Dermis microvascular lymphatic vessel endothelial cell (primary cell): ENCODE measurements around the gene MAL. TPM values are rescaled to one million over a fixed set of nuclear protein-coding genes. Genes with fewer than 3 reads are reported as not detected.
A peak's percentile ranks its signal among the peaks of the same experiment; 100 is the strongest.

Experiments used
- DNase-seq, 2 donors: peaks; one replicate each; pipeline versions ENCODE4 v3.0.0 to v3.0.0-alpha.2; 2010; ENCODE audit warnings: low read depth in 2 of 2
- total RNA-seq: library from RNA; depleted of rRNA; stranded (reverse); fragments of >200 nt; gene quantifications from 2 replicates; pipeline ENCODE4 v1.2.1, GENCODE V29; 2014

Gene MAL
- total RNA-seq, 1 donor from 2014 or later = not detected

DNA sequence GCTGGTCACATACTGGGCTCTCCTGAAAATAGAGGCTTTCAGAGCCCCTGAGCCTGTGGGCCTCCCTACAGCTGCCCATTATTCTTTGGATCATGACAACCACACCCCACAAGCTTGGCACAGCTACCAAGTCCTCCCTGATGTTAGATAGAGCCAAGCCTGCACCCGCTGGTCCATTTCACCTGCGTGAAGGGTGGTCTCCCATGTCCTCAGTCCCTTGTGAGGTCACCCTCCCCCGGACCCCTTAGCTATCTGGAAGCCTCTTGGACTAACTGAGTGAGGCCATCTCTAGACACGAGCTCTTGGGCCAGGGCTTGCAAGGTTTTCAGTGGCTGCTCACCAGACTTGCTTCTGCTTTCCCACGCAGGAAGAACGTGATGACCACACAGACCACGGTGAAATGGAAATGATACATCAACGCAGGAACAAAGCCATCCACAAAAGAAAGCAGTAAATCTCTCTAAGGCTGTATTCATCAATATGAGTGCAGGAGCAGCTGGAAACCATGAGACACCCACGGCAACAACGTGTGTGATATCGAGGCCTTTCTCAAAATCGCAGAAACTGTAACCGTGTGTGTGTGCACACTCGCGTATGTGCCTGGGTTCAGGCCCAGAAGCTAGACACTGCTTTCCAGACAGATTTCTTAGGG is 10.1 kb upstream of the MAL start:
- DNase-seq = no peak

DNA sequence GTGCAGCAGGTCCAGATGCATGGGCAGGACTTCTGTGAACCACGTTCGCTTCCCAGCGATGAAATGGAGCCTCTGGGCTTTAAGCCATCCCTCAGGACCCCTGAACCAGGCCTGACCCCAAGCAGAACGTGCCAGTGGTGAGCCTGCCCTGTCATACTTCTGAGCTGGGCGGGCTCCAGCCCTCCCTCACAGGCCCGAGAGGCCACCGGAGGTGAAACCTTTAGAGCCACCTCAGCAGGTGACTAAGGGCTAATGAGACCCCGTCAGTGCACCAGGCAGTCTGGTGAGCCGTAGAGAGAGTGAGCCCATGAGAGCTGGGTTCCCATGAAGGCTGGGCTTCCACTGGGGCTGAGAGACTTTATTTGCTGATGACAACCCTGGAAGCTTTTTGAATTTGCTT is 8.9 kb upstream of the MAL start:
- no peak for DNase-seq

DNA sequence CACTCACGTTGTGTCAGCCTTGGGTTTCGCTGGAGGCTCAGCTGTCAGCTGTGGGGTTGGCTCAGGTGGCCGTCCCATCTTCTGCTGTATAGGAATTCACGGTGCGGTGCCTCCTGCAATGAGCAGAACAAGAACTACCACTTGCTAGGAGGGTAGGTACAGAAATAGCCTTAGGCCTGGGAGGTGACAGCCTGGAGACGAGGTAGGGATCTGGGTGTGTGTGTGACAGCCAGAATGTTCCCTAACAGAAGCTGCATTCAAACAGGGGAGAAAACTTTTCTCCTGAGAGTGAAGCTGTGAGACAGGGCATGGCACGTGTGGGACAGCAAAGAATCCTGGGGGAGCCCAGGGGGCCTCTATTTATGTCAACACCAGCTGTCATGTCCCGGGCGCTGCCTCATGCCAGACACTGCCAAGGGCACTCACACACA is 8.4 kb upstream of the MAL start:
- DNase-seq = no peak

DNA sequence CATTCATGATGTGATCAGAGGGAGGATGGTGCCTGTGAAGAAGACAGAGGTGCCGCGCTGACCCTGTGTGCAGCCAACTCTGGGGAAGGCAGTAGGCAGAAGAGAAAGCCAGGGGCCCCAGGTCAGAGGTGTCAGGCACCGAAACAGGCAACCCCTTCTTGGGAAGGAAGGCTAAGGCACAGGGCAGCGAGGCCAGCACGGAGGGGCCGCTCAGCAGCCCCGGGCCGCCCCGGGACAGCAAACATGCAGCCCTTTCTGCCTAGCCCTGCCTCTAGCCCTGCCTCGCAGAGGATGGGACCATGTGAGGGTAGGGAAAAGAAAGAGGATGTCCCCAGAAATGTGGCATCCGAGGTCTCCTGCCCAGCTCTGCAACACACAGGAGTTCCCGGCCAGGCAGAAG is 7.7 kb upstream of the MAL start:
- no peak for DNase-seq

DNA sequence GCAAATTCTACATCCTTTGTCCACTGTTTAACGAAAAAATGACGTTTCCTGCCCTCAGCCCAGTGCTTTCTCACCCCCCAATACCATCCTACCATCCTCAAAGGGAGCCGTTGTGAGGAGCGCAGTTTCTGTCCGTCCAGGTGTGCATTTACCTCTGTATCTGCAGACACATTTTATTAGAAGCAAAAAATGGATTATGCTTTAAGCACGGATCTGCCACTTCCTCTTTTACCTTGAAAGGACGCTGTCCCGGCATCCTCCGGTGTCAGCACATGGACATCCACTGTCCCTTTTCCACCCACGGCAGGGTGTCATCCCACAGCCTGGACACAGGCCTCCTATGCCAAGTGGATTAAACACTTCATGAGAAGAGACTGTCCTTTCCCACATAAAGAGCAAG is 7.2 kb upstream of the MAL start:
- no peak for DNase-seq

DNA sequence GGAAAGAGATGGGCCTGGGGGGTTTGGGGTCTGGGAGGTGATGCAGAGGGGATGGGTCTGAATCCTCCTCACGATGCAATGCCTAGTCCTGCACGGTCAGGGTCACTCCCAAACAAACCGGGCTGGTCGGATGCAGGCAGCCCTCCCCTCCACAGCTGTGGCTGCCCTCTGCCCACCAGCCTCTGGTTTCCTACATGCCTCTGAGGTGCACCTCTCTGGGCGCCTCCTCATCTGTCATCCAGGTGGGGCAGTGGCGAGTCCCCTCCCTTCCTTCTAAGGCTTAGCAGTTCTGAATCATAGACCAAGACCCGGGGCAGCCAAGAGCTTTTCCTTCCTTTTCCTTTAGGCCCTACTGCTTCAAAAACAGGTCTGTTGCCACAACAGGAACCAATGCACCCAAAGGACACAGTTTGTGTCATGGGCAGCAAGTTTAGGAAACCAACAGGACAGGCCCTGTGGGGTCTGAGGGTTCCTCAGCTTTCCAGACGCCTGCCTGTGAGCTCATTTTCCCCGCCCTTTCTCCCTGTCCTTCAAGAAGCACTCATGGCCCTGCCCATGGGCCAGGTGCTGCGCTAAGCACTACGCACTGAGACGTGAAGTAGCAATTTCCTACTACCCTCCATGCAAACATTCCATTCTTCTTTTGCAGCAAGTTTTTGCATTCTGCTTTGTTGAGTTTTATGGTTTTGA is 6.5 kb upstream of the MAL start:
- no peak for DNase-seq

DNA sequence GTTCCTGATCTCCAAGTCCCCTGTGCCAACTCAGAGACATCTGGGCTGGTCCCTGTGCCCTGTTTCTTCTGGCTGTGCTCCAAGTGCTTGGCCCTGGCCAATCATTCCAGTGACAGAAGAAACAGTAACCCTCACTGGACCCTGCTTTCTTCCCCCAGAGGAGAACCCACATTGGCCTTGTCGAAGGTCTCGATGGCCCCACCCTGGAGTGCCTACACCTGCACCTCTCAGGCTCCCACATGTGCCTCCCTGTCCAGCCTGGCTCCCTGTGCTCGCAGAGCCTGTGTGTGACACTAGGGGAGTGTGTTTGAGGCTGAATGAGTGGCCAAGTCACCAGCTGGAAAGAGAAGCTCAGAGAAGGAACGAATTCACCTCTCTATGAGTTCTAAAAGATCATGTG is 5.9 kb upstream of the MAL start:
- no peak for DNase-seq

DNA sequence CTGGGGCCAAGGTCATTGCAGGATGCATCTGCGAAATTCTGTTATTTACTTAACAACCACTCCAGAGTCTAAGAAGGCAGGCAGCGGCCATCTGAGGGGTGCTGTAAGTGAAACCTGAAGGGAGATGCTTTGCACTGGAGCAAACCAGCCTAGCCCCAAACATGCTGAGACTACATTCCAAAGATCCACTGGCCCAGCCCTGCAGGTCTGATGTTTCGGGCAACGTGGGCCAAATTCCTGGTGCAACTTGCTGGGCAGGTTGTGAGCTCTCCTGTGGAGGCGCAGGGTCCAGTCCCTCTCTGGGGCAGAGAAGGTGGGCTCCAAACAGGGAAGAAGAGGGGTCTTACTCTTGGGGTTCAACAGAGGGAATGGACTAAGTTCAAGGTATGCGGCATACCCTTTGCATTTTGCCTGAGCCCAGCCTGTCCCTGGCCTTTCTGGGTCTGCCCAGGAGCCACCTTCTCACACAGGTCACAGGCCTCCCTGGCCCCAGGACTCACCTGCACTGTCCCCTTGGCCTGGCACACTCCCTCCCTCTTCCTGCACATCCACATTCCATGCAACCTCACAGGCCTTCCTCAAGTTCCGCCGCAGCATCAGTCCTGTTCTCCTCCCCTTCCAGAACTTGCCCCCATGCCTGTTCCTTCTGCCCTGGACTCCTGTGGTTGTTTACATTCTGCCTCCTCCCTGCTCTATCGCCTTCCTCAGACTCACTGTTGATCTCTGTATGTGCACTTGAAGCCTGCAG is 5.1 kb upstream of the MAL start:
- no peak for DNase-seq

DNA sequence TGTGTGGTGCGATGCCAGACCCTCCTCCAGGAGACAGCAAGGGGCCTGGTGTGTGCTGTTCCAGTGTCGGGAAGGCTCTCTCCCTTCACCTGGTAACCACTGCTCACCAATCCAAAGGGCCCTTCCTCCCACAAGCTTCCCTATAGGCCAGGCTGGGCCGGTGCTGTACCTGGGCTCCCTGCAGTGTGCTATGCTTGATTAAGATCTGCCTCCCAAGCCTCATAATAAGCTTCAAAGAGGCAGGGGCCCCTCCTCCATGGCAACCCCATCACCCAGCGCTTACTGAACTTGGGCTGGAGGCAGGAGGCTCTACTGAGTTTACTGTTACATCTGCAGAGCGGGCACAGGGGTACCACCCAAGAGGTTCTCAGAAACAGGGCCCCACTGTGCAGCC is 4.5 kb upstream of the MAL start:
- DNase-seq = no peak

DNA sequence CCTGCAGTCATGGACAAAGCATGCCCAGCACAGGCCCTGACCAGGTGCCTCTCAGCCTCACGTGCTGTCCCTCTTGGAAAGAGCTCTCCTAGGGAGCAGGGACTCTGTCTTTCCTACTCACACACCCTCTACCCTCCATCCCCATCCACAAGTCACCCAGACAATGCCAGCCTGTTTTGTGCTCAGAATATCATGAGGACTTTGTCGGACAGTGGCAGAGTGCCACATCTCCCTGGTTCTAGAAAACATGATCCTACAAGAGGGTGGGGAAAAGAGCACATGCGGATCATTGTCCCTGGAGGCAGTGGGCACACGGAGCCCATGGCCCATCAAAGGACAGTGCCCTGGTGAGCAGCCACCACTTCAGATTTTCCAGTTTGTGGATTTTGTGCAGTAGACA is 3.7 kb upstream of the MAL start:
- no peak for DNase-seq

DNA sequence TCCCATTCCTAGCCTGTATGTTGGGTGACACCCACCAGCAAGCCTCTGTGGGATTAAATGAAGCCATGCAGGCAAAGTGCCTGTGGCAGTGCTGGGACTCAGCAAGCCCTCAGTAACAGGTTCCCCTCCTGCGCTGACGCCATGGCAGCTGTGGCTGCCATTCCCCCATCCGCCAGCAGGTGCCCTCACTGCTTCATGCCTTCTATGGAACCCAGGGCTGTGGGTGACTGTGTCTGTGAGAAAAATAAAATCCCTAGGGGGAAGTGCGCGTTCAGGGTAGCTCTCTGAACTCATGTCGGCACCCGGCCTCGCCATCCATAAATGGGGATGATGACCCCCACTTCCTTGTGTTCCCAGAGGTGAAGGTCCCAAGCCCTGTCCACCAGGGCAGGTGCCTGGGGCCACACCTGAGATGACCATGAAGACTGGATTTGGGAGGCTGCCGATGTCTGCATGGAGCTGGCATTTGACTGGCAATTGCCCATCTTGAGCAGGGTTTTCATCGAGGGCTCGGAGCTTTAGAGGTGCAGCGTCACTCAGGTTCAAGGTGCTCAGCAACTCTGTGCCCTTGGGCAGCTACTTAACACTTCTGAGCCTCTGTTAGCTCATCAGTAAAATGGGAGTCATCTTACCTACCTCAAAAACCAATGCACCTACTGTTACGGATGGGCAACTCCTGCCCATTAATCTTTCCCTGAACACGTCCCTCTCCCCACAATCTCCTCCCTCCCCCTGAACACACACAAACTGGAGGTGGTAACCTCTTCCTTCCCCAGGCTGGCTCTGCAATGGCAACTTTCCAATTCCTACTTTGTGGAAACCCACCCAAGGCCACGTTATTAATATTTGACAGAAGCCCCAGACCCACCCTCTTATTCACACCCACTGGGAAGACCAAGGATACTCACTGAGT is 2.9 kb upstream of the MAL start:
- peak; percentile 28 to 50 for DNase-seq

DNA sequence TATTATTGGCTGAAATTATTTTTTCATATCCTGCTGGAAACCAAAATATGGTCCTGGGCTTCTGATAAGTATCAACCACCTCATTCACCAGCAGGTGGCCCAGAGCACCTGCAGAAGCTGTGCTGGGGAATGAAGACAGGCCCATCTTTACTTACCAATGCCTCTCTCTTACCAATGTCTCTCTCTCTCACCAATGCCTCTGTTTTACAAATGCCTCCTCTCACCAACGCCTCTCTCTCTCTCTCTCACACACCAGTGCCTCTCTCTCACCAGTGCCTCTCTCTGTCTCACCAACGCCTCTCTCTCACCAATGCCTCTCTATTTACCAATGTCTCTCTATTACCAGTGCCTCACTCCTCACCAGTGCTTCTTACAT is 2.3 kb upstream of the MAL start:
- no peak for DNase-seq

DNA sequence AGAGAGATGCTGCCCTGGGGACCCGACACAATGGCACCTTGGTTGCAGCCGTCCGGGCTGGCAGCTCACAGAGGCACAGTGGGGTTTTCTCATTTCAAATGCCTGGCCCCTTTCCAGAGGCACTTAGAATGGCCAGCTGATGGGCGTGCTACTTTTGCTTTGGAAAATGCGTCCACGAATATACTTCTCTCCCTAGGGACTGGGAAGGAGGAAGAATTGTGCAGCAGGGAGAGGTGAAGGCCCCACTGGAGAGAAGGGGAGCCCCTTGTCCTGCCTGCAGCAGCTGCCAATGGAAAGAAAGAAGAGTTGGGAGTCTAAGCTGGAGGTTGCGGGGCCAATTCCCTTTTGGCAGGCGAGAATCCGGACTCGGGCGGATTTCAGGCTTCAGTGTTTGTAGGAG is 1.1 kb upstream of the MAL start:
- no peak for DNase-seq

DNA sequence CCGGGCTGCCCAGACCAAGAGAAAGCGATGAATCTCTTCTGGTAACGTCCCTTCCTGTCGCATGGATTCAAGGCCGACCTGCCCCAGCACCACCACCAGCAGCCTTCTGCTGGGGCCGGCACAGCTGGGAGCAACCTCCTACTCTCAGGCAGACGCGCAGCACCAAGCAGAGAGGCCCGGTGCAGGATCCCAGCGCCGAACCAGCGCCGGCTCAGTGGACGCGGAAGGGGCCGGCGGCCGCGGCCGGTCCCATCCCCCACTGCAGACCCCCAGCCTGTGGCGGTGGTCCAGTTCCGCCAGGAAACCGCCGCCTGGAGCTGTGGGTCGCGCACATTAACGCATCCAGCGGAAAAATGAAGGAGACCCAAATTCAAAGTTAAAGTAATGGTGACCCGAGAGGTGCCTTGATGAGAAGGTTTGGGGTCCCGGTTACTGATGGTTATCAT is 525 bp upstream of the MAL start:
- no peak for DNase-seq

DNA sequence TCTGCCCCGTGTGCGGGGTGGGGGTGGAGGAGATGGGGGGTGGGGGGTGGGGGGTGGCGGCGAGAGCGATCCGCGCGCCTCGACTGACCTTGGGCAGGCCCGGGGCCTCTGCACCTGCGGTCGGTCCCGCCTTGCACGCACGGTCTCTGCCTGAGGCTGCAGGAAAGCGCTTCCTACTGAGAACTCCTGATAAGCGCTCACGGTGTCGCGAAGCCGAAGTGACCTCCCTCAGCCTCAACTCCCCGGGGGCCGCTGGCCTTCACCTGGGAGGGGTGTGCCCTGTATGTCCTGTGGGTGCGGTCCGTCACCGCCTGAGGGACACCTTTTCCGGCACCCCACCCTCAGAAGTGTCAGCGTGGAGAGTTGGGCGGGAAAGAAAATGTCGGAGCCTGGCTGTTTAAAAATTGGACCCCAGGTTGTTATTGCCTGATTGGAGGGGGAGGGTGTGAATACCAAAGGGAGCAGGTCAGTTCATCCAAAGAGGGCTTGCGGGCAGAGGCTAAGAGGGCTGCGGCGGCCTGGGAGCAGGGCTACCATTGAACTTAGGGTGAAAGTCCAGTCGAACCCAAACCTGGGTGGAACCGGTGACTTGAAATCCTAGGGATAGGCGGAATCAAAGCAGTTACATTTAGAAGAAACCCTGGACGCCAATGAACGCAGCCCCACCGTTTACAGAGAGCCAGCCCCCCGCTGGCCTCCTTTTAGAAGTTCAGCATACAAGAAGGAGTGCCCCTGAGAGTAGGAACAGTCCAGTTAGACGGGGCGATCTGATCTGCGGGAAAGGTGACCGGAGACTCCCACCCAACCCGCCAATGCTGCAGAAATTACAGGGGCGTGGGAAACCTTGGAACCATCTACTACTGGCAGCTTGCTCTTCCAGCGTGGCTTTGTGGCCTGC is 1.2 kb downstream of the MAL start:
- no peak for DNase-seq

DNA sequence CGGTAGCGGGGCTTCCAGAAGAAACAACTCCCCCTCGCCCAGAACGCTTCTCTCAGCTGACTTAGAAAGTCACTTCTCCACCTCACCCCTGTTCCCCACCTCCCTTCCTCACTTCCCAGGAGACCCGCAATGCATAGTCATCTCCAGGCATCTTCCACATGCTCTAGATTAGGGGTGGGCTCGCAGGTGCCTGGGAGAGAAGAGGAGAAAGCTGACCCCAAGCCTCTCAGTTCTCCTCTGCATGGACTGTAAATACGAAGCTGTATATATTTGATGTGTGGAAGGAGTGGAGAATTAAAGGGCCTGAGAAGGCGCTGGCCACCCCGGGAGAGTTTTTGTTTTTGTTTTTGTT is 1.8 kb downstream of the MAL start:
- DNase-seq = no peak

DNA sequence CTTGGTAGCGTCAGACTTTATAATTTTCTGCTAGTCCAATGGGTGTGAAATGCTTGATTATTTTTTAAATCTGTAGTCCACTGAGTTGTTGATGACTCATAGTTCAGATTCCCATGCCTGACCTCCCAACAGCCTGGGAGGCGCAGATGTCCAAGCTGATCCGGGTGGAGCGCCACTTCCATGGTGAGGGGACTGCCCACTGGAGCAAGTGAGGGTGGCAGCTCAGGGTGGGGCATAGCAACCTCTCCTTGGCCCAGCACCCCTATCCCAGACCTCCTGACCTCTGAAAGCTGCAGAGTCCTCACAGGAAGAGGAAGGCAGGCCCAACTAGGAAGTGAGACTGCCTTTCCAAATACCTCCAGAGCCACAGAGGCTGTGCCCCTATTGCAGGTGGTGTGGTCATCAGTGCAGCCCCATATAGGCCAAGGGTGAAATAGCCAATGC is 4.4 kb downstream of the MAL start:
- no peak for DNase-seq

DNA sequence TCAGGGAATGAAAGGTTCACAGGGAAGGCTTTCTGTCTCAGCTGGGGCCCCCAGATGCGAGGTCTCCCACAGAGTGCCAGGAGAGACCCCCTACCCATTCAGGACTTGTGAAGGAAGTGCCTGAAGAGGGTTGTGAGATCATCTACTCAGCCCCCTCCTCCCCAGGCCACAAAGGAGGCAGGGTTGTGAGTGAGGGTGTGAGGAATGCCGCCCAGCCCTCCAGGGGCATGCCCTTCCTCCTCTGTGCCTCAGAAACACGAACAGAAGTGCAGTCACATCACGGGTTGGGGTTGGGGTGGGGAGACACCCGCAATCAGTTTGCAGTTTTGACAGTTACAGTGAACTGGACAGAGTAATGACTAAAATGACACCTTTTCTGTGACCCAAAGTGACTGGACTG is 5.0 kb downstream of the MAL start:
- no peak for DNase-seq

DNA sequence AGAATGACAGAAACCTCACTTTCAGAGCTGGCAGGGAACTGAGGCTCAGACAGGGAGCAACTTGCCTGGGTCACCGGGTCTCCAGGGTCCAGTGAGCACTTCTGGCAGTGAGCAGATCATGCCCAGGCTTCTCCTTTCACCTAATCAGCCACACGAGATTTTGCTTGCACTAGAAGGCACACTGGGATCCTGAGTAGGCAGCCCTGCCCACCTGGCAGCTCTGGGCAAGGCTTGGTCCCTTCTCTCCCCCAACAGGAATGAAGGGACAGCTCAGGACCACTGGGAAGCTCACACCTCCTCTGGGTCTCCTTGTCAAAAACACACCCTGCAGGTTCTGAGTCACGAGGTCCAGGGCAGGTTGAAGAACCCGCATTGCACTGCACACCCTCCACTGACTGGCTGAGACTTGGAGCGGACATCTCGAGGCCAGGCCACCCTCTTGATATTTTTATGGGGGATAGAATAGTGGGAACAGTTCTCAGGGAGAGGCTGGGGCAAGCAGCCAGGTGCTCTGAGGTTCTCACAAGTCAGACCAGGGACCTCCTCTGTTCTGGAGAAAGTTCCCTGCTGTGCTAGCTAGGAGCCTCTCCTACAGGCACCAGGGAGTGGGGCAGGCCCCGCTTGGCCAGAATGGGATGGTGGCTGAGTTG is 5.7 kb downstream of the MAL start:
- DNase-seq = no peak

DNA sequence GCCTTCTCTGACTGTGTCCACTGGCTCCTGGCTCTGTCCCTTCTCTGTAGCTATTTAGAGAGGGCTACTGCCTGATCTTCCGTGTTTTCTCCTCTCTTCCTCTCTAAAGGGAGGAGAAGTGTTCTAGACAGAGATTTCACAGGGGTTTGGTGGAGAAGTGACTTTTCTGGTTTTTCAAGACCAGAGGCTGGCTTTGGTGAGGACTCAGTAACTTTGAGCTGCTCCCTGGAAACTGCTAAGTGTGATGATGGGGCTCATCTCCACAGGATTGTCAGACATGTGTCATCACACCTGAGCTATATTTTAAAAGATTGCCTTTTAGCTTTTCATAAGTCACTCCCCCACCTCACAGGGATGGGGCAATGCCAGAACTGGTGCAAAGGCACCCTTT is 6.2 kb downstream of the MAL start:
- no peak for DNase-seq
